HG02610 (cell line): ENCODE results near the gene REEP3.
"Not testable (repeated sequence)": the region's sequence is repeated elsewhere in the genome, so short reads cannot be mapped to it uniquely, and the experiment has no call there.

Source experiments
- ATAC-seq: cut with Tn5 transposase; IDR thresholded peaks from one replicate; pipeline ENCODE4 v1.9.1; 2021; ENCODE audit warnings: mild to moderate bottlenecking, moderate library complexity; ENCODE audit not compliant: unreplicated experiment

Gene REEP3

GRCh38 chr10:63547628-63548360, 26.6 kb downstream of the REEP3 start:
- ATAC-seq: no peak

- ATAC-seq: no peak
Observed at GRCh38 chr10:63548860-63549259, 27.7 kb downstream of the REEP3 start.

- no peak for ATAC-seq
Observed at GRCh38 chr10:63549810-63550209, 28.6 kb downstream of the REEP3 start.

GRCh38 chr10:63553031-63553430, 31.8 kb downstream of the REEP3 start:
- ATAC-seq: no peak

- ATAC-seq: no peak
Observed at GRCh38 chr10:63553473-63553872, 32.3 kb downstream of the REEP3 start.

GRCh38 chr10:63554657-63555056, 33.5 kb downstream of the REEP3 start:
- ATAC-seq: peak; percentile 82

- no peak for ATAC-seq
Observed at GRCh38 chr10:63555330-63555729, 34.1 kb downstream of the REEP3 start.

- no peak for ATAC-seq
Observed at GRCh38 chr10:63558132-63558784, 37.1 kb downstream of the REEP3 start.

- no peak for ATAC-seq
Observed at GRCh38 chr10:63561341-63561740, 40.1 kb downstream of the REEP3 start.

- no peak for ATAC-seq
Observed at GRCh38 chr10:63562391-63562790, 41.2 kb downstream of the REEP3 start.

- ATAC-seq: no peak
Observed at GRCh38 chr10:63562857-63563256, 41.7 kb downstream of the REEP3 start.

- no peak for ATAC-seq
Observed at GRCh38 chr10:63563623-63564022, 42.4 kb downstream of the REEP3 start.

- ATAC-seq: not testable (repeated sequence)
Observed at GRCh38 chr10:63564731-63565130, 43.5 kb downstream of the REEP3 start.

- ATAC-seq: peak; percentile 73
Observed at GRCh38 chr10:63573068-63573697, 52.0 kb downstream of the REEP3 start.

GRCh38 chr10:63574011-63574410, 52.8 kb downstream of the REEP3 start:
- no peak for ATAC-seq

GRCh38 chr10:63576501-63576900, 55.3 kb downstream of the REEP3 start:
- ATAC-seq: no peak

- no peak for ATAC-seq
Observed at GRCh38 chr10:63578501-63578900, 57.3 kb downstream of the REEP3 start.

- ATAC-seq: no peak
Observed at GRCh38 chr10:63579371-63580014, 58.3 kb downstream of the REEP3 start.

- no peak for ATAC-seq
Observed at GRCh38 chr10:63582690-63583089, 61.5 kb downstream of the REEP3 start.

- no peak for ATAC-seq
Observed at GRCh38 chr10:63583397-63583796, 62.2 kb downstream of the REEP3 start.

- no peak for ATAC-seq
Observed at GRCh38 chr10:63583909-63584724, 62.9 kb downstream of the REEP3 start.
